Stimulated activated CD4-positive, alpha-beta T cell treated with anti-CD3 and anti-CD28 coated beads, Interleukin-12 subunit alpha, Interleukin-12 subunit beta, amount 100 ng/mL, for 4 hours (primary cell): ENCODE data around the gene BHLHE41.
A peak's percentile ranks its signal among the peaks of the same experiment; 100 is the strongest.

ENCODE experiments used
- DNase-seq: peaks from one replicate; pipeline ENCODE4 v3.0.0-alpha.2; 2020

Gene BHLHE41

GRCh38 chr12:26124446-26125399 lies at the start of gene BHLHE41:
TSS of gene BHLHE41 (minus strand) at chr12:26125037. CDS start at chr12:26124779, 258 bp downstream.
- peak; percentile 1 for DNase-seq

- DNase-seq = no peak
Observed at GRCh38 chr12:26172946-26173552, 48.2 kb upstream of the BHLHE41 start.

- no peak for DNase-seq
Observed at GRCh38 chr12:26172539-26172938, 47.7 kb upstream of the BHLHE41 start.

- DNase-seq = no peak
Observed at GRCh38 chr12:26172013-26172412, 47.2 kb upstream of the BHLHE41 start.

- no peak for DNase-seq
Observed at GRCh38 chr12:26164118-26164517, 39.3 kb upstream of the BHLHE41 start.

GRCh38 chr12:26162905-26163304 lies 38.1 kb upstream of the BHLHE41 start:
- no peak for DNase-seq

- no peak for DNase-seq
Observed at GRCh38 chr12:26162174-26162573, 37.3 kb upstream of the BHLHE41 start.

GRCh38 chr12:26158078-26158764 lies 33.4 kb upstream of the BHLHE41 start:
- DNase-seq = no peak

GRCh38 chr12:26157001-26157400 lies 32.2 kb upstream of the BHLHE41 start:
- no peak for DNase-seq

- no peak for DNase-seq
Observed at GRCh38 chr12:26156201-26156871, 31.5 kb upstream of the BHLHE41 start.

GRCh38 chr12:26153421-26154154 lies 28.8 kb upstream of the BHLHE41 start:
- DNase-seq = no peak

- DNase-seq = no peak
Observed at GRCh38 chr12:26152507-26153102, 27.8 kb upstream of the BHLHE41 start.

GRCh38 chr12:26150736-26151450 lies 26.1 kb upstream of the BHLHE41 start:
- DNase-seq = no peak

- DNase-seq = no peak
Observed at GRCh38 chr12:26149968-26150500, 25.2 kb upstream of the BHLHE41 start.

- no peak for DNase-seq
Observed at GRCh38 chr12:26148291-26148690, 23.5 kb upstream of the BHLHE41 start.

GRCh38 chr12:26143291-26143690 lies 18.5 kb upstream of the BHLHE41 start:
- DNase-seq = no peak

GRCh38 chr12:26138860-26139259 lies 14.0 kb upstream of the BHLHE41 start:
- DNase-seq = no peak

- no peak for DNase-seq
Observed at GRCh38 chr12:26136688-26137087, 11.9 kb upstream of the BHLHE41 start.

GRCh38 chr12:26135571-26135970 lies 10.7 kb upstream of the BHLHE41 start:
- DNase-seq = no peak

GRCh38 chr12:26135010-26135420 lies 10.2 kb upstream of the BHLHE41 start:
- no peak for DNase-seq

- no peak for DNase-seq
Observed at GRCh38 chr12:26134540-26134939, 9.7 kb upstream of the BHLHE41 start.
